OCI-M2 (cell line): ENCODE measurements around the gene NLRP13.
"Not testable (repeated sequence)": the region's sequence is repeated elsewhere in the genome, so short reads cannot be mapped to it uniquely, and the experiment has no call there.

ENCODE experiments used
- DNase-seq: peaks from one replicate; lab custom pipeline; 2025; ENCODE audit not compliant: unreplicated experiment; lab: John Stamatoyannopoulos, UW

The NLRP13 gene

GRCh38 chr19:55931936-55932386 is at the start of gene NLRP13:
Gene NLRP13 (minus strand): TSS chr19:55932336. CDS start chr19:55932311, 25 bp downstream.
- no peak for DNase-seq

GRCh38 chr19:55980415-55980814 is 48.3 kb upstream of the NLRP13 start:
- no peak for DNase-seq

GRCh38 chr19:55973982-55974381 is 41.8 kb upstream of the NLRP13 start:
- no peak for DNase-seq

- no peak for DNase-seq
Measured at GRCh38 chr19:55962186-55962585, 30.1 kb upstream of the NLRP13 start.

- no peak for DNase-seq
Measured at GRCh38 chr19:55959996-55960675, 28.0 kb upstream of the NLRP13 start.

GRCh38 chr19:55958356-55958755 is 26.2 kb upstream of the NLRP13 start:
- no peak for DNase-seq

- no peak for DNase-seq
Measured at GRCh38 chr19:55956431-55956830, 24.3 kb upstream of the NLRP13 start.

- not testable (repeated sequence) for DNase-seq
Measured at GRCh38 chr19:55950566-55950965, 18.4 kb upstream of the NLRP13 start.

- DNase-seq = no peak
Measured at GRCh38 chr19:55947532-55947931, 15.4 kb upstream of the NLRP13 start, which contains the start of gene NLRP8. Gene NLRP8 (plus strand): TSS chr19:55947832.

- DNase-seq = no peak
Measured at GRCh38 chr19:55940306-55940705, 8.2 kb upstream of the NLRP13 start.

- no peak for DNase-seq
Measured at GRCh38 chr19:55939206-55939605, 7.1 kb upstream of the NLRP13 start.

GRCh38 chr19:55935206-55935605 is 3.1 kb upstream of the NLRP13 start:
- no peak for DNase-seq

- DNase-seq = no peak
Measured at GRCh38 chr19:55930996-55931515, 1.1 kb downstream of the NLRP13 start.

GRCh38 chr19:55929258-55929657 is 2.9 kb downstream of the NLRP13 start:
- DNase-seq = not testable (repeated sequence)

GRCh38 chr19:55927991-55928390 is 4.1 kb downstream of the NLRP13 start:
- no peak for DNase-seq

GRCh38 chr19:55923556-55923955 is 8.6 kb downstream of the NLRP13 start:
- no peak for DNase-seq

GRCh38 chr19:55913643-55914268 is 18.4 kb downstream of the NLRP13 start:
- no peak for DNase-seq

GRCh38 chr19:55912916-55913315 is 19.2 kb downstream of the NLRP13 start:
- DNase-seq = no peak

- no peak for DNase-seq
Measured at GRCh38 chr19:55909801-55910200, 22.3 kb downstream of the NLRP13 start.

- DNase-seq = no peak
Measured at GRCh38 chr19:55907746-55908145, 24.4 kb downstream of the NLRP13 start.

- DNase-seq = no peak
Measured at GRCh38 chr19:55907286-55907685, 24.9 kb downstream of the NLRP13 start.

- no peak for DNase-seq
Measured at GRCh38 chr19:55902080-55902751, 29.9 kb downstream of the NLRP13 start.
